CD14-positive monocyte (primary cell): ENCODE results near the gene UBE2E2. TPM values are rescaled to one million over a fixed set of nuclear protein-coding genes. Genes with fewer than 3 reads are reported as not detected.

ENCODE experiments used
- DNase-seq, 3 donors: peaks; one replicate each; pipeline ENCODE4 v3.0.0-alpha.2; 2011 to 2022
- H2AFZ ChIP-seq: 2 replicates; pipeline ENCODE4 v1.6.0; 2012; ENCODE audit warnings: mild to moderate bottlenecking, low read depth, low read length, inconsistent platforms; ENCODE audit not compliant: insufficient read depth, poor library complexity, severe bottlenecking
- H3K27ac ChIP-seq, 2 donors: 1 replicate in 1 of 2; 2 replicates in 1 of 2; pipeline ENCODE4 v1.5.1; 2012 to 2013; ENCODE audit warnings: low read length in 2 of 2, control low read depth in 1 of 2, inconsistent platforms in 1 of 2, low read depth in 1 of 2, mild to moderate bottlenecking in 1 of 2
- H3K27me3 ChIP-seq, 2 donors: one replicate each; pipeline versions ENCODE4 v1.6.0 to v1.6.1; 2011 to 2013; ENCODE audit warnings: low read length in 2 of 2; ENCODE audit not compliant: control insufficient read depth in 2 of 2, insufficient read depth in 2 of 2
- H3K36me3 ChIP-seq, 2 donors: replicated peaks in 1 of 2; 1 replicate in 1 of 2; 2 replicates in 1 of 2; pipeline versions ENCODE4 v1.5.1 to v1.6.1; 2012 to 2013; ENCODE audit warnings: low read length in 2 of 2, control low read depth in 1 of 2, inconsistent platforms in 1 of 2, mild to moderate bottlenecking in 1 of 2; ENCODE audit not compliant: insufficient read depth in 2 of 2, control insufficient read depth in 1 of 2
- H3K4me1 ChIP-seq, 2 donors: 1 replicate in 1 of 2; 2 replicates in 1 of 2; pipeline versions ENCODE4 v1.5.1 to v1.6.1; 2012 to 2013; ENCODE audit warnings: low read length in 2 of 2, control low read depth in 1 of 2, inconsistent platforms in 1 of 2, mild to moderate bottlenecking in 1 of 2, moderate library complexity in 1 of 2; ENCODE audit not compliant: insufficient read depth in 2 of 2, control insufficient read depth in 1 of 2
- H3K4me2 ChIP-seq: replicated peaks from 2 replicates; pipeline ENCODE3; 2012; ENCODE audit warnings: low read length, moderate library complexity, mild to moderate bottlenecking; ENCODE audit not compliant: poor library complexity, severe bottlenecking; ENCODE audit errors: extremely low read depth
- H3K4me3 ChIP-seq, 3 experiments: fragments of 200-600 bp in 1 of 3; sonication (generic) in 1 of 3; replicated peaks in 1 of 3; 1 replicate in 2 of 3; 2 replicates in 1 of 3; pipeline ENCODE4 v1.5.1; 2011 to 2013; ENCODE audit warnings: low read length in 3 of 3, mild to moderate bottlenecking in 3 of 3, control low read depth in 2 of 3, low read depth in 2 of 3, inconsistent platforms in 1 of 3, moderate library complexity in 1 of 3
- H3K79me2 ChIP-seq: 2 replicates; pipeline ENCODE4 v1.6.0; 2012; ENCODE audit warnings: mild to moderate bottlenecking, control low read depth, inconsistent platforms, low read length, moderate library complexity; ENCODE audit not compliant: insufficient read depth
- H3K9ac ChIP-seq: 2 replicates; pipeline ENCODE4 v1.6.0; 2017; ENCODE audit warnings: low read length, mild to moderate bottlenecking; ENCODE audit not compliant: insufficient read depth, poor library complexity, severe bottlenecking
- H3K9me3 ChIP-seq, 2 donors: replicated peaks in 1 of 2; 1 replicate in 1 of 2; 2 replicates in 1 of 2; pipeline versions ENCODE4 v1.5.1 to v1.6.1; 2012 to 2013; ENCODE audit warnings: low read length in 2 of 2, control low read depth in 1 of 2; ENCODE audit not compliant: control insufficient read depth in 1 of 2, insufficient read depth in 1 of 2
- H4K20me1 ChIP-seq: 2 replicates; pipeline ENCODE4 v1.6.0; 2012; ENCODE audit warnings: mild to moderate bottlenecking, low read length, control low read depth, moderate library complexity; ENCODE audit not compliant: insufficient read depth
- H3K27ac Mint-ChIP-seq, 7 donors: one replicate each; pipeline ENCODE4 v1.8.0; 2020; ENCODE audit warnings: mild to moderate bottlenecking in 7 of 7, mixed read lengths in 7 of 7, moderate library complexity in 6 of 7, inconsistent platforms in 2 of 7
- H3K27me3 Mint-ChIP-seq, 3 donors: one replicate each; pipeline ENCODE4 v1.8.0; 2021 to 2022; ENCODE audit warnings: low read depth in 3 of 3, mild to moderate bottlenecking in 3 of 3, mixed read lengths in 3 of 3, moderate library complexity in 3 of 3, inconsistent platforms in 1 of 3
- H3K36me3 Mint-ChIP-seq, 2 donors: one replicate each; pipeline ENCODE4 v1.8.0; 2020; ENCODE audit warnings: mixed read lengths in 2 of 2, inconsistent platforms in 1 of 2, mild to moderate bottlenecking in 1 of 2
- H3K4me1 Mint-ChIP-seq: one replicate; pipeline ENCODE4 v1.8.0; 2020; ENCODE audit warnings: mild to moderate bottlenecking, mixed read lengths
- H3K4me3 Mint-ChIP-seq, 2 donors: one replicate each; pipeline ENCODE4 v1.8.0; 2020; ENCODE audit warnings: mild to moderate bottlenecking in 2 of 2, mixed read lengths in 2 of 2, moderate library complexity in 1 of 2
- H3K9me3 Mint-ChIP-seq, 7 donors: one replicate each; pipeline ENCODE4 v1.8.0; 2020 to 2022; ENCODE audit warnings: mixed read lengths in 7 of 7, mild to moderate bottlenecking in 6 of 7, moderate library complexity in 6 of 7, inconsistent platforms in 2 of 7
- CTCF ChIP-seq: fragments of 200-600 bp; IDR thresholded peaks from one replicate; pipeline ENCODE4 v1.8.0; 2022; ENCODE audit warnings: antibody characterized with exemption, mild to moderate bottlenecking
- WGBS: methylation state at CpG from one replicate; pipeline ENCODE4 v1.1.5; 2013; ENCODE audit warnings: missing lambda C conversion rate; ENCODE audit not compliant: insufficient coverage; 5-methylcytosine and 5-hydroxymethylcytosine counted together
- intact Hi-C, 2 donors: fragments of 100-400 bp; cut with micrococcal nuclease; formaldehyde crosslinking; loops; one replicate each; pipeline versions ENCODE4 v1.15.0 to v1.15.1; 2023
- polyA plus RNA-seq, 3 donors: library from polyadenylated mRNA; depleted of rRNA in 1 of 3; unstranded in 2 of 3; stranded (reverse) in 1 of 3; fragments of 300-500 nt in 2 of 3; fragments of >200 nt in 1 of 3; fragmentation: Illumina TruSeq in 2 of 3; gene quantifications; 1 replicate in 2 of 3; 2 replicates in 1 of 3; pipeline ENCODE4 v1.2.3, GENCODE V29; 2012 to 2021

The UBE2E2 gene
- polyA plus RNA-seq, 3 donors = 25.8 to 78.0 (median 66.3) TPM

- Histone ChIP-seq H3K9ac (no peak overlapping the region), H2AFZ (no peak overlapping the region), H3K79me2 (peaks cover 11% of the 10 kb centered on the region), H3K27me3 (no peaks in the 10 kb centered on the region), H3K4me1 (no peaks in the 10 kb centered on the region), H3K4me2 (no peak overlapping the region), H3K9me3 (no peaks in the 10 kb centered on the region), H4K20me1 (peaks cover 38% of the 10 kb centered on the region), H3K36me3 (no peaks in the 10 kb centered on the region), H3K4me3 (no peak overlapping the region), H3K27ac (no peak overlapping the region)
- DNase-seq = no peak
- Mint-ChIP-seq H3K9me3 (peaks cover 4 to 11% (median 4%) of the 10 kb centered on the region in 7 donors), H3K4me1 (peaks cover 5% of the 10 kb centered on the region), H3K36me3 (peaks cover 3 to 8% of the 10 kb centered on the region in 2 donors), H3K27me3 (no peaks in the 10 kb centered on the region), H3K27ac (no peak overlapping the region), H3K4me3 (no peak overlapping the region)
- no CpG with 5 or more reads among the region's 1 CpG for WGBS
- TF ChIP-seq CTCF = no peak
- intact Hi-C loops = no loop called here
These were observed 61.3 kb downstream of the UBE2E2 start for GRCh38 chr3:23264413-23264812.

GRCh38 chr3:23270423-23270822, 67.3 kb downstream of the UBE2E2 start:
- H3K9ac ChIP-seq = no peak overlapping the region
- H3K9me3 ChIP-seq = peaks cover 10 to 14% of the 10 kb centered on the region in 2 donors
- H3K36me3 ChIP-seq = no peaks in the 10 kb centered on the region
- H4K20me1 ChIP-seq = peaks cover 32% of the 10 kb centered on the region
- H3K4me1 ChIP-seq = no peaks in the 10 kb centered on the region
- H2AFZ ChIP-seq = no peak overlapping the region
- H3K27me3 ChIP-seq = no peaks in the 10 kb centered on the region
- Mint-ChIP-seq H3K36me3 (peaks cover 8 to 9% of the 10 kb centered on the region in 2 donors), H3K27ac (no peak overlapping the region), H3K4me3 (no peak overlapping the region), H3K27me3 (peaks cover 0 to 1% (median 0%) of the 10 kb centered on the region in 3 donors), H3K4me1 (peaks cover 2% of the 10 kb centered on the region), H3K9me3 (peaks cover 12 to 23% (median 17%) of the 10 kb centered on the region in 7 donors)
- no peak overlapping the region for H3K4me3 ChIP-seq
- TF ChIP-seq CTCF = no peak
- DNase-seq = no peak
- 45% methylated on average over 2 of the region's 3 CpGs for WGBS
- no peak overlapping the region for H3K27ac ChIP-seq
- H3K79me2 ChIP-seq = peaks cover 6% of the 10 kb centered on the region
- intact Hi-C loops = no loop called here
- no peak overlapping the region for H3K4me2 ChIP-seq
